Measurements from ENCODE around the gene TNFRSF14. TPM values are rescaled to one million over a fixed set of nuclear protein-coding genes. Genes with fewer than 3 reads are reported as not detected.

TNFRSF14 gene
- total RNA-seq, 1 experiment from 2014 or later = 0.57 TPM

DNA sequence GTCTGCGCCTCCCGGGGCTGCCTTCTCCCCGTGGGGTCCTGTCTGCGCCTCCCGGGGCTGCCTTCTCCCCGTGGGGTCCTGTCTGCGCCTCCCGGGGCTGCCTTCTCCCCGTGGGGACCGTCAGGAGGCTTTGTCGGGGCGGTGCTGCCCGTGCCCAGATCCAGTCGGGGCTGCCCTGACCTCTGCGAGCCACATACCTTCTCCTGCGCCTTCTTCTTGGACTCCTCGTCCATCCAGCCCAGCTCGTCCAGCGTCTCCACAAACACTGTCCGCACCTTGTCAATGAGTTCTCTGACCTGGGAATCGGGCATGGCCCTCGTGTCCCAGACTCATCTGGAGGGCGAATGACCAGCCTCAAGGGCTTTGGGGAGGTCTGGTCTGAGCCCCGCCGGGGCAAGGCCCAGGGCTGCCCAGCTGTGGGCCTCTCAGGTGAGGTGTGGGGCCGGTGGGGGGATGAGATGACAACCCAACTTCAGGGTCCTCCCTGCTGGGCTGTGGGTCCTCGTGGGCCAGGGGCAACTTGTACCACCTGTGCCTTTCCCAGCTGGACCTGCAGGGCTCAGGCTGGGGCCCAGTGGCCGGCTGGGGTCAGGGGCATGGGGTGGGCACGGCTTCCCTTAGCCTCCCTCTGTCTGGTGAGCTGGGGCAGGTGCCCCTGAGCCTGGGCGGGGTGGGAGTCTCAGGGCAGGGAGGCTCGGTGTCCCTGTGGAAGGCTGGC lies 39.8 kb downstream of the TNFRSF14 start:
- H2AK5ac ChIP-seq (ENCODE audit: insufficient read length, low read length) = no peak overlapping the region
- no peak overlapping the region for H3K56ac ChIP-seq (ENCODE audit: insufficient read length, low read depth, low read length)
- H3K79me2 ChIP-seq (ENCODE audit: insufficient read depth, low read length) = no peaks in the 10 kb centered on the region
- no peak overlapping the region for H3K14ac ChIP-seq (ENCODE audit: insufficient read depth, low read length)
- no CpG with 5 or more reads among the region's 31 CpGs for WGBS (ENCODE audit: extremely low coverage, insufficient read length, low lambda C conversion rate)
- no peak overlapping the region for H2BK12ac ChIP-seq (ENCODE audit: insufficient read length, low read depth, low read length)
- no peak overlapping the region for H3K27ac ChIP-seq (ENCODE audit: insufficient read length, low read depth, low read length)
- H3K27me3 ChIP-seq (ENCODE audit: insufficient read depth, low read length) = no peaks in the 10 kb centered on the region
- H4K20me1 ChIP-seq (ENCODE audit: control insufficient read depth, insufficient read depth, insufficient read length) = no peaks in the 10 kb centered on the region
- H4K5ac ChIP-seq (ENCODE audit: insufficient read length, low read depth, low read length) = no peak overlapping the region
- H3K79me1 ChIP-seq (ENCODE audit: insufficient read depth, low read depth, low read length, poor library complexity, severe bottlenecking) = no peaks in the 10 kb centered on the region
- TF ChIP-seq, protein P1, sequence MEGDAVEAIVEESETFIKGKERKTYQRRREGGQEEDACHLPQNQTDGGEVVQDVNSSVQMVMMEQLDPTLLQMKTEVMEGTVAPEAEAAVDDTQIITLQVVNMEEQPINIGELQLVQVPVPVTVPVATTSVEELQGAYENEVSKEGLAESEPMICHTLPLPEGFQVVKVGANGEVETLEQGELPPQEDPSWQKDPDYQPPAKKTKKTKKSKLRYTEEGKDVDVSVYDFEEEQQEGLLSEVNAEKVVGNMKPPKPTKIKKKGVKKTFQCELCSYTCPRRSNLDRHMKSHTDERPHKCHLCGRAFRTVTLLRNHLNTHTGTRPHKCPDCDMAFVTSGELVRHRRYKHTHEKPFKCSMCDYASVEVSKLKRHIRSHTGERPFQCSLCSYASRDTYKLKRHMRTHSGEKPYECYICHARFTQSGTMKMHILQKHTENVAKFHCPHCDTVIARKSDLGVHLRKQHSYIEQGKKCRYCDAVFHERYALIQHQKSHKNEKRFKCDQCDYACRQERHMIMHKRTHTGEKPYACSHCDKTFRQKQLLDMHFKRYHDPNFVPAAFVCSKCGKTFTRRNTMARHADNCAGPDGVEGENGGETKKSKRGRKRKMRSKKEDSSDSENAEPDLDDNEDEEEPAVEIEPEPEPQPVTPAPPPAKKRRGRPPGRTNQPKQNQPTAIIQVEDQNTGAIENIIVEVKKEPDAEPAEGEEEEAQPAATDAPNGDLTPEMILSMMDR (conservative IDR thresholded peaks at IDR 0.05) = no peak
- Mint-ChIP-seq H3K4me3 (no peak overlapping the region), H3K27me3 (ENCODE audit: low read depth) (peaks cover 9% of the 10 kb centered on the region), H3K27ac (no peak overlapping the region; a peak in 1 of 7 replicates), H3K4me1 (no peaks in the 10 kb centered on the region), H3K9me3 (peaks cover 6 to 19% of the 10 kb centered on the region in 2 experiments; a peak in 4 of 5 replicates), H3K36me3 (ENCODE audit: insufficient read depth in 1 of 3, low read depth in 3 of 3) (peaks cover 2 to 8% (median 3%) of the 10 kb centered on the region in 3 experiments; a peak in 6 of 7 replicates)
- H3K23me2 ChIP-seq (ENCODE audit: insufficient read length, low read depth, low read length, poor library complexity, severe bottlenecking) = no peaks in the 10 kb centered on the region
- peak; percentile 25 for DNase-seq
- H2BK5ac ChIP-seq (ENCODE audit: insufficient read length, low read length) = no peak overlapping the region
- H4K91ac ChIP-seq (ENCODE audit: insufficient read length, low read depth, low read length) = no peak overlapping the region
- no peaks in the 10 kb centered on the region for H3K4me1 ChIP-seq (ENCODE audit: insufficient read depth, low read length)
- H3T11ph ChIP-seq (ENCODE audit: low read length) = no peak overlapping the region
- no peak overlapping the region for H4K8ac ChIP-seq (replicated peaks; ENCODE audit: insufficient read length, low read depth, low read length)
- no peak overlapping the region for H2BK120ac ChIP-seq (ENCODE audit: low read depth, low read length, poor library complexity, severe bottlenecking)
- H3K9me3 ChIP-seq (ENCODE audit: control insufficient read depth, low read depth, low read length) = no peaks in the 10 kb centered on the region
- no peak overlapping the region for H3K9ac ChIP-seq (ENCODE audit: extremely low read depth, insufficient read length, low read length)
- H3K23ac ChIP-seq (ENCODE audit: insufficient read length, low read depth, low read length) = no peak overlapping the region
- no peak overlapping the region for H3K4ac ChIP-seq (ENCODE audit: low read depth, low read length)
- no peak overlapping the region for H2BK15ac ChIP-seq (ENCODE audit: low read depth, low read length)
- H3K4me2 ChIP-seq (ENCODE audit: insufficient read depth, insufficient read length, low read length) = no peak overlapping the region
- H3K18ac ChIP-seq (ENCODE audit: insufficient read length, low read depth, low read length) = no peak overlapping the region
- no peak overlapping the region for H2BK20ac ChIP-seq (ENCODE audit: low read depth, low read length, poor library complexity, severe bottlenecking)
- no peak overlapping the region for H2AFZ ChIP-seq (ENCODE audit: low read length)
